Cerebellar cortex (tissue), 1 donor: ENCODE measurements around the gene KRT9.
A peak's percentile ranks its signal among the peaks of the same experiment; 100 is the strongest.
"Not testable (repeated sequence)": the region's sequence is repeated elsewhere in the genome, so short reads cannot be mapped to it uniquely, and the experiment has no call there.

Experiments used
- DNase-seq: peaks from one replicate; pipeline ENCODE4 v3.0.0-alpha.2; 2015; ENCODE audit warnings: low spot score

KRT9 gene

GRCh38 chr17:41571561-41572434, at the start of gene KRT9:
TSS of gene KRT9 (minus strand) at chr17:41572059. CDS start at chr17:41571992, 67 bp downstream.
- no peak for DNase-seq

GRCh38 chr17:41621435-41621817, 49.6 kb upstream of the KRT9 start:
- DNase-seq, result not testable (repeated sequence)

- DNase-seq, result no peak
These were observed 49.0 kb upstream of the KRT9 start for GRCh38 chr17:41620583-41621434.

- DNase-seq, result not testable (repeated sequence)
These were observed 48.2 kb upstream of the KRT9 start for GRCh38 chr17:41619927-41620582.

GRCh38 chr17:41619036-41619926, 47.4 kb upstream of the KRT9 start:
- DNase-seq, result no peak

- DNase-seq, result no peak
These were observed 46.6 kb upstream of the KRT9 start for GRCh38 chr17:41618341-41619035.

GRCh38 chr17:41617698-41618097, 45.8 kb upstream of the KRT9 start:
- DNase-seq, result no peak

GRCh38 chr17:41617136-41617535, 45.3 kb upstream of the KRT9 start:
- no peak for DNase-seq

GRCh38 chr17:41616486-41616885, 44.6 kb upstream of the KRT9 start:
- DNase-seq, result not testable (repeated sequence)

GRCh38 chr17:41615454-41615853, 43.6 kb upstream of the KRT9 start:
- DNase-seq, result no peak

- DNase-seq, result not testable (repeated sequence)
These were observed 42.9 kb upstream of the KRT9 start for GRCh38 chr17:41614767-41615166.

GRCh38 chr17:41614098-41614497, 42.2 kb upstream of the KRT9 start:
- DNase-seq, result no peak

GRCh38 chr17:41613277-41614082, 41.6 kb upstream of the KRT9 start:
- DNase-seq, result no peak

GRCh38 chr17:41612376-41613160, 40.7 kb upstream of the KRT9 start, which contains the start of gene KRT16:
TSS of gene KRT16 (minus strand) at chr17:41612767. CDS start at chr17:41612688, 79 bp downstream.
- DNase-seq, result not testable (repeated sequence)

GRCh38 chr17:41610965-41611640, 39.2 kb upstream of the KRT9 start:
- DNase-seq, result no peak

GRCh38 chr17:41610061-41610517, 38.2 kb upstream of the KRT9 start:
- DNase-seq, result peak; percentile 5

- DNase-seq, result not testable (repeated sequence)
These were observed 35.1 kb upstream of the KRT9 start for GRCh38 chr17:41606930-41607329.

- no peak for DNase-seq
These were observed 30.7 kb upstream of the KRT9 start for GRCh38 chr17:41602524-41602923.
